ENCODE measurements around the gene ARID1B. TPM values are rescaled to one million over a fixed set of nuclear protein-coding genes. Genes with fewer than 3 reads are reported as not detected.

ARID1B gene
- total and polyA plus RNA-seq, 2 of the 13 experiments (the other 11 are each of a cell fraction or from before 2014, with no cell fraction given), result 20.1 to 32.6 TPM

GRCh38 chr6:156776840-156777576, at the start of gene ARID1B (continued):
- TF ChIP-seq, protein P1, sequence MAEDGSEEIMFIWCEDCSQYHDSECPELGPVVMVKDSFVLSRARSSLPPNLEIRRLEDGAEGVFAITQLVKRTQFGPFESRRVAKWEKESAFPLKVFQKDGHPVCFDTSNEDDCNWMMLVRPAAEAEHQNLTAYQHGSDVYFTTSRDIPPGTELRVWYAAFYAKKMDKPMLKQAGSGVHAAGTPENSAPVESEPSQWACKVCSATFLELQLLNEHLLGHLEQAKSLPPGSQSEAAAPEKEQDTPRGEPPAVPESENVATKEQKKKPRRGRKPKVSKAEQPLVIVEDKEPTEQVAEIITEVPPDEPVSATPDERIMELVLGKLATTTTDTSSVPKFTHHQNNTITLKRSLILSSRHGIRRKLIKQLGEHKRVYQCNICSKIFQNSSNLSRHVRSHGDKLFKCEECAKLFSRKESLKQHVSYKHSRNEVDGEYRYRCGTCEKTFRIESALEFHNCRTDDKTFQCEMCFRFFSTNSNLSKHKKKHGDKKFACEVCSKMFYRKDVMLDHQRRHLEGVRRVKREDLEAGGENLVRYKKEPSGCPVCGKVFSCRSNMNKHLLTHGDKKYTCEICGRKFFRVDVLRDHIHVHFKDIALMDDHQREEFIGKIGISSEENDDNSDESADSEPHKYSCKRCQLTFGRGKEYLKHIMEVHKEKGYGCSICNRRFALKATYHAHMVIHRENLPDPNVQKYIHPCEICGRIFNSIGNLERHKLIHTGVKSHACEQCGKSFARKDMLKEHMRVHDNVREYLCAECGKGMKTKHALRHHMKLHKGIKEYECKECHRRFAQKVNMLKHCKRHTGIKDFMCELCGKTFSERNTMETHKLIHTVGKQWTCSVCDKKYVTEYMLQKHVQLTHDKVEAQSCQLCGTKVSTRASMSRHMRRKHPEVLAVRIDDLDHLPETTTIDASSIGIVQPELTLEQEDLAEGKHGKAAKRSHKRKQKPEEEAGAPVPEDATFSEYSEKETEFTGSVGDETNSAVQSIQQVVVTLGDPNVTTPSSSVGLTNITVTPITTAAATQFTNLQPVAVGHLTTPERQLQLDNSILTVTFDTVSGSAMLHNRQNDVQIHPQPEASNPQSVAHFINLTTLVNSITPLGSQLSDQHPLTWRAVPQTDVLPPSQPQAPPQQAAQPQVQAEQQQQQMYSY (CRISPR knock-in tag; IDR thresholded peaks at IDR 0.05), result peak; percentile 98
- TF ChIP-seq, protein P2, sequence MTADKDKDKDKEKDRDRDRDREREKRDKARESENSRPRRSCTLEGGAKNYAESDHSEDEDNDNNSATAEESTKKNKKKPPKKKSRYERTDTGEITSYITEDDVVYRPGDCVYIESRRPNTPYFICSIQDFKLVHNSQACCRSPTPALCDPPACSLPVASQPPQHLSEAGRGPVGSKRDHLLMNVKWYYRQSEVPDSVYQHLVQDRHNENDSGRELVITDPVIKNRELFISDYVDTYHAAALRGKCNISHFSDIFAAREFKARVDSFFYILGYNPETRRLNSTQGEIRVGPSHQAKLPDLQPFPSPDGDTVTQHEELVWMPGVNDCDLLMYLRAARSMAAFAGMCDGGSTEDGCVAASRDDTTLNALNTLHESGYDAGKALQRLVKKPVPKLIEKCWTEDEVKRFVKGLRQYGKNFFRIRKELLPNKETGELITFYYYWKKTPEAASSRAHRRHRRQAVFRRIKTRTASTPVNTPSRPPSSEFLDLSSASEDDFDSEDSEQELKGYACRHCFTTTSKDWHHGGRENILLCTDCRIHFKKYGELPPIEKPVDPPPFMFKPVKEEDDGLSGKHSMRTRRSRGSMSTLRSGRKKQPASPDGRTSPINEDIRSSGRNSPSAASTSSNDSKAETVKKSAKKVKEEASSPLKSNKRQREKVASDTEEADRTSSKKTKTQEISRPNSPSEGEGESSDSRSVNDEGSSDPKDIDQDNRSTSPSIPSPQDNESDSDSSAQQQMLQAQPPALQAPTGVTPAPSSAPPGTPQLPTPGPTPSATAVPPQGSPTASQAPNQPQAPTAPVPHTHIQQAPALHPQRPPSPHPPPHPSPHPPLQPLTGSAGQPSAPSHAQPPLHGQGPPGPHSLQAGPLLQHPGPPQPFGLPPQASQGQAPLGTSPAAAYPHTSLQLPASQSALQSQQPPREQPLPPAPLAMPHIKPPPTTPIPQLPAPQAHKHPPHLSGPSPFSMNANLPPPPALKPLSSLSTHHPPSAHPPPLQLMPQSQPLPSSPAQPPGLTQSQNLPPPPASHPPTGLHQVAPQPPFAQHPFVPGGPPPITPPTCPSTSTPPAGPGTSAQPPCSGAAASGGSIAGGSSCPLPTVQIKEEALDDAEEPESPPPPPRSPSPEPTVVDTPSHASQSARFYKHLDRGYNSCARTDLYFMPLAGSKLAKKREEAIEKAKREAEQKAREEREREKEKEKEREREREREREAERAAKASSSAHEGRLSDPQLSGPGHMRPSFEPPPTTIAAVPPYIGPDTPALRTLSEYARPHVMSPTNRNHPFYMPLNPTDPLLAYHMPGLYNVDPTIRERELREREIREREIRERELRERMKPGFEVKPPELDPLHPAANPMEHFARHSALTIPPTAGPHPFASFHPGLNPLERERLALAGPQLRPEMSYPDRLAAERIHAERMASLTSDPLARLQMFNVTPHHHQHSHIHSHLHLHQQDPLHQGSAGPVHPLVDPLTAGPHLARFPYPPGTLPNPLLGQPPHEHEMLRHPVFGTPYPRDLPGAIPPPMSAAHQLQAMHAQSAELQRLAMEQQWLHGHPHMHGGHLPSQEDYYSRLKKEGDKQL (CRISPR knock-in tag; IDR thresholded peaks at IDR 0.05; ENCODE audit: low read depth), result no peak
- TF ChIP-seq JUN (CRISPR knock-in tag; IDR thresholded peaks at IDR 0.05), result 0 out of 2 replicates have a peak, but pooled peaks have one; percentile 10
- no peak for TF ChIP-seq DNMT1 (CRISPR knock-in tag; IDR thresholded peaks at IDR 0.05)
- no peak for TF ChIP-seq CEBPB (IDR thresholded peaks at IDR 0.05; ENCODE audit: borderline replicate concordance, low read depth, low read length)
- TF ChIP-seq MLX (CRISPR knock-in tag; IDR thresholded peaks at IDR 0.05), result no peak; the same call in 1 of the 2 replicates
- TF ChIP-seq, protein P3, sequence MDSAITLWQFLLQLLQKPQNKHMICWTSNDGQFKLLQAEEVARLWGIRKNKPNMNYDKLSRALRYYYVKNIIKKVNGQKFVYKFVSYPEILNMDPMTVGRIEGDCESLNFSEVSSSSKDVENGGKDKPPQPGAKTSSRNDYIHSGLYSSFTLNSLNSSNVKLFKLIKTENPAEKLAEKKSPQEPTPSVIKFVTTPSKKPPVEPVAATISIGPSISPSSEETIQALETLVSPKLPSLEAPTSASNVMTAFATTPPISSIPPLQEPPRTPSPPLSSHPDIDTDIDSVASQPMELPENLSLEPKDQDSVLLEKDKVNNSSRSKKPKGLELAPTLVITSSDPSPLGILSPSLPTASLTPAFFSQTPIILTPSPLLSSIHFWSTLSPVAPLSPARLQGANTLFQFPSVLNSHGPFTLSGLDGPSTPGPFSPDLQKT (CRISPR knock-in tag; IDR thresholded peaks at IDR 0.05; ENCODE audit: borderline replicate concordance), result no peak
- TF ChIP-seq ETV6 (CRISPR knock-in tag; conservative IDR thresholded peaks at IDR 0.05), result no peak
- no peak for TF ChIP-seq ZNF136 (CRISPR knock-in tag; IDR thresholded peaks at IDR 0.05; ENCODE audit: low read depth)
- TF ChIP-seq CAMTA2 (CRISPR knock-in tag; IDR thresholded peaks at IDR 0.05; ENCODE audit: borderline replicate concordance), result 0 out of 2 replicates have a peak, but pooled peaks have one; percentile 14
- no peak for TF ChIP-seq ZNF569 (CRISPR knock-in tag; IDR thresholded peaks at IDR 0.05; ENCODE audit: borderline replicate concordance)
- no peak for TF ChIP-seq ZNF235 (CRISPR knock-in tag; IDR thresholded peaks at IDR 0.05; ENCODE audit: borderline replicate concordance)
- TF ChIP-seq ZGPAT (CRISPR knock-in tag; IDR thresholded peaks at IDR 0.05), result peak; percentile 61; the same call in 1 of the 2 replicates
- no peak for TF ChIP-seq KDM6A (CRISPR knock-in tag; IDR thresholded peaks at IDR 0.05; ENCODE audit: low read depth)
